GM12872 (cell line): ENCODE results near the gene RGCC.

Source experiments
- TF ChIP-seq, protein P1 (sequence below): IDR thresholded peaks from 3 replicates; pipeline ENCODE4 v1.5.1; 2011; ENCODE audit warnings: low read depth, mild to moderate bottlenecking, low read length, moderate library complexity; ENCODE audit not compliant: insufficient read depth

RGCC gene

GRCh38 chr13:41514853-41515395 is 57.6 kb downstream of the RGCC start:
- TF ChIP-seq, protein P1, sequence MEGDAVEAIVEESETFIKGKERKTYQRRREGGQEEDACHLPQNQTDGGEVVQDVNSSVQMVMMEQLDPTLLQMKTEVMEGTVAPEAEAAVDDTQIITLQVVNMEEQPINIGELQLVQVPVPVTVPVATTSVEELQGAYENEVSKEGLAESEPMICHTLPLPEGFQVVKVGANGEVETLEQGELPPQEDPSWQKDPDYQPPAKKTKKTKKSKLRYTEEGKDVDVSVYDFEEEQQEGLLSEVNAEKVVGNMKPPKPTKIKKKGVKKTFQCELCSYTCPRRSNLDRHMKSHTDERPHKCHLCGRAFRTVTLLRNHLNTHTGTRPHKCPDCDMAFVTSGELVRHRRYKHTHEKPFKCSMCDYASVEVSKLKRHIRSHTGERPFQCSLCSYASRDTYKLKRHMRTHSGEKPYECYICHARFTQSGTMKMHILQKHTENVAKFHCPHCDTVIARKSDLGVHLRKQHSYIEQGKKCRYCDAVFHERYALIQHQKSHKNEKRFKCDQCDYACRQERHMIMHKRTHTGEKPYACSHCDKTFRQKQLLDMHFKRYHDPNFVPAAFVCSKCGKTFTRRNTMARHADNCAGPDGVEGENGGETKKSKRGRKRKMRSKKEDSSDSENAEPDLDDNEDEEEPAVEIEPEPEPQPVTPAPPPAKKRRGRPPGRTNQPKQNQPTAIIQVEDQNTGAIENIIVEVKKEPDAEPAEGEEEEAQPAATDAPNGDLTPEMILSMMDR, result no peak

DNA sequence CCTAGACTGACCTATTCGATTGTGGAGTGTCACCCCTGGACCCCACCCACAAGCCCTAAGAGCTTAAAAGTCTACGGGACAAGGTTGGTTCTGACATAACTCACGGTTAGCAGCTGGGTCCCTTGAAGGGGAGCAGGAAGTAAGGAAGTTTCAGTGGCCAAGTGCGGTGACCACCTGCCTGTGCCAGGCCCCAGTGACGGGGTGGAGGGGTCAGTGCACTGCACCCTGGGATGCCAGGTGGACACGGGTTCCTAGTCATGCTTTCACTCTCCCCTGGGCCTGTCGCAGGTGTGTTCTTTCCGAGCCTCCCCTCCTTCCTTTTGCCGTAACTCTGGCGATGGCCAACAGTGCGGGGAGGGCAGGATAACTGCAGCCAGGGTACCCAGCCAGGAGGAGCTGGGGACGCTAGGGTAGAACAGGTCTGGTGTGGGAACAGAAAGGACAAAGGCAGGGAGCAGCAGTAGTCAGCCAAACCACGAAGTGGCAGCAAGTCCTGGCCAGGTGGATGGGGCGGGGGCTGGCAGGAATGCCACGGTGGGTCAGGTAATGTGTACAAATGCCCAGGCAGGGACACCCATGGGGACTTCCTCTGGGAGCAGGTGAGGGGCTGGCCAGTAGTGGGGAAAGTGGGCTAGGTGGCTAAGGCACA is 58.3 kb downstream of the RGCC start:
- TF ChIP-seq, protein P1, result no peak

DNA sequence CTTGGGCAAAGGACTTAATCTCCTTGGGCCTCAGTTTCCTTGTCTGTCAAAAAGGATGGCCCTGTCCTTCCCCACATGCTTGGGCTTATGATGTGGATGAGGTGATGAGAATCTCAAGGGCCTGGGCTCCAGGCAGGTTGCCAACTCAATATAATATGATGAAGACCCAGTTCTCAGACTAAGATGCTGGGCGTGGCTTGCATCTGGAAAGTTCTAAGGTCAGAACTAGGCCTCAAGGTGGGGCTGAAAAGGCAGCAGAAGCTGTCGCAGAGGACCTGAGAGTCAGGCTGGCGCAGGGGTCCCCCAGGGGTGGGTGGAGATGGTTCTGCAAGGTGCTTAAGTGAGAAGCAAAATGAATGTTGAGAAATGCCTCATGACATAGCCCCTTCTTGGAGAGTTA is 58.8 kb downstream of the RGCC start:
- TF ChIP-seq, protein P1, result no peak

DNA sequence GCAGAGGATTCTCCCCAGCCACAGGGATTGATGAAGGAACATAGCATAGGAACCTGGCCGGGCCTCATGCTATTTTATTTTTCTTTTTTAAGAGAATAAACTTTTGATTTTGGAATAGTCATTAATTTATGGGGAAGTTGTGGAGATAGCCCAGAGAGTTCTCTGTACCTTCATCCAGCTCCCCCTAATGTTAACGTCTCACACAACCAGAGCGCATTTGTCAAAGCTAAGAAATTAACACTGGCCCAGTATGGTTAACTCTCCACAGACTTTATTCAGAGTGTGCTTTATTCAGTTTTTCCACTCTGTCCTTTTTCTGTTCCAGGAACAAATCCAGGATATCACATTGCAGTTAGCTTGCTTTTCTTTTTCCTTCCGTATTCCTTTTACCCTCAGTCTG is 59.4 kb downstream of the RGCC start:
- TF ChIP-seq, protein P1, result no peak

DNA sequence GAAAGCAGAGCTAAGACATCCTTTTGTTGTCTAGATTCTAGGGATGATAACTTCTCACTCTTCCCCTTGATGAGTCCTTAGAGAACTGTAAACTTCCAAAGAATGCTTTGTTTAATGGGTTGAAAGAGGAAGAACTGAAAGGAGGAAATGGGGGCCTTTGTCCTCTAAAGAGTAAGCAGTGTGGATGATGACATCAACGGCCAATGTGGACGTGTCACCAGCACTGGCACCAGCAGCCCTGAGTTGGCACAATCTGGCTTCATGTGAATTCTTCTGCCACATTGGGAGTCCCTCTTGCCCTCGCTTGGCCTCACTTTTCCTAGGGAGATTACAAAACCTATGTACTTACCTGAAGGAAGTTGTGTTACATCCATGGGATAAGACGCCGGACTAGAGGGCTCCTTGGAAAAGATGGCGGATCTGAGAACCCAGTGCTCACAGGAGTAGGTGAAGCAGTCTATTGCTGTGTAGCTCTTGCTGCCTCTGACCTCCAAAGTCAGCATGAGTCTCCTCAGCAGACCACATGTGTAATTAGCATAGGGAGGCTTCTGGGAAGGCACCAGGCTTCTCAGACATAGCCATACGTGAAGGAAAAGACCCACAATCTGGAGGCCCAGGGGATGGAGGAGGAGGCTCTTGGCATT is 62.8 kb downstream of the RGCC start:
- TF ChIP-seq, protein P1, result no peak
